Renal pelvis (tissue), 12 donors: ENCODE results near the gene CFAP20DC. TPM values are rescaled to one million over a fixed set of nuclear protein-coding genes. Genes with fewer than 3 reads are reported as not detected.
A peak's percentile ranks its signal among the peaks of the same experiment; 100 is the strongest.
"Not testable (repeated sequence)": the region's sequence is repeated elsewhere in the genome, so short reads cannot be mapped to it uniquely, and the experiment has no call there.

Experiments used
- DNase-seq: peaks from one replicate; pipeline ENCODE4 v3.0.0-alpha.2; 2013
- long read RNA-seq, 16 experiments: transcript quantifications; one replicate each; lab custom pipeline, GENCODE V29; 2026
- polyA plus RNA-seq, 3 donors: library from polyadenylated mRNA; unstranded; fragments of 120-200 nt; gene quantifications; one replicate each; pipeline ENCODE4 v1.2.1, GENCODE V29; 2013; ENCODE audit not compliant: insufficient read length in 3 of 3

CFAP20DC gene
- polyA plus RNA-seq: 1 to 10 TPM; 4.1 to 4.8 (median 4.1) TPM
- long read RNA-seq, donor 1: 0 reads
- long read RNA-seq, donor 2: 0 reads
- long read RNA-seq, donor 3: 0 reads
- long read RNA-seq, donor 4: 0 reads
- long read RNA-seq, donor 5: 0 reads
- long read RNA-seq, donor 6: 0 reads
- long read RNA-seq, donor 7: 0 reads
- long read RNA-seq, donor 8: 0 reads
- long read RNA-seq, donor 9: 0 reads
- long read RNA-seq, donor 10: 0 reads
- long read RNA-seq, donor 11: 0 reads
- long read RNA-seq, donor 12: 0 reads
- long read RNA-seq, donor 13: 0 reads
- long read RNA-seq, donor 14: 0 reads
- long read RNA-seq, donor 15: 0 reads
- long read RNA-seq, donor 16: 0 reads

DNA sequence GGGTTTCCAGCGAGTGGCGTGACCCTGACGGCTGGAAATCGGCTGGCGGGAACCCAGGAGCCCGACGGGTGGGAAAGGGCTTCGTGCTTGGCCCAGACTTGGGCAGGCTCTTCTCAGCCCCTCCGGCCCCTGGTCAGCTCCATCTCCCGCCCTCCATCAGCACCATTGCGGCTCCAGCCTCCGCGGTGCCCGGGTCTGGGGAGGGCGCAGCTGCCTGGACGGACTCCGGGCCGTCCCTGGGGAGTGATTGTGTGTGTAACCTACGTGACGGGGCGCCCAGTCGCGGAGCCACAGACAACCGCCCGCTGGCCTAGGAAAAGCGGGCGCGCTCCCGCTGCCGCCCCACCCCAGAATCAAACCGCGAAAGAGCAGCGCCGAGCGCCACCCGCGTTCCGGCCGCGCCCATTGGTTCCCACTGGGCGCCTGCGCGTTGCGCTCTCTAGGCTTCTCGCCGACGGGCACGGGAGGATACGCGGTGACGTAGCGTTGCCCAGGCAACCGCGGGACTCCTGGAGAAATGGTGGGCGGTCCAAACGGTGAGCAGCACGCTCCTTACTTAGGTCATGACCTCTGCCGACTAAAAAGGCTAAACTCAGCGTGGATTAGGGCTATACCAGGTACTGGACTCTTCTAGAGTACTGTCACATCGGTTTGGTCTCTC, at the start of gene CFAP20DC:
CFAP20DC (minus strand) TSS at position 355 of the 661 bp plus-strand sequence. CDS start 394 bp downstream, outside the sequence.
- peak; percentile 93 for DNase-seq

GRCh38 chr3:59098516-59098915, 48.7 kb upstream of the CFAP20DC start:
- not testable (repeated sequence) for DNase-seq

- DNase-seq: no peak
Measured at GRCh38 chr3:59094446-59094845, 44.6 kb upstream of the CFAP20DC start.

DNA sequence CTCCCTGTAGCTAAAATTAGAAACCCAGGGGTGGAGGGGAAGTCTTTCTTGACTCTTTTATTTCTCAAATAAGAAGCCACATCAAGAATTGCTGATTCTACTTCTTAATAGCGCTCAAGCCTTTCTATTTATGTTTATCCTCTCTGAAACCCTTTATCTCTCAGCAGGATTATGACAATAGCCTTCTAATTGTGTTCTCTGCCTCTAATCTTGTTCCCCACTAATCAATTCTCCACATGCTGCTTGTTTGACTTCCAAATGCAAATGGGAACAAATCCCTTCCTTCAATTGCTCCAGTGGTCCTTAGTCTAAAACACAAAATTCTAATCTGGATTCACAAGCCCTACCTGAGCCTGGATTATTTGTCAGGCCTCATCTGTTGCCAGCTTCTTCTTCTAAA, 43.7 kb upstream of the CFAP20DC start:
- DNase-seq: no peak

DNA sequence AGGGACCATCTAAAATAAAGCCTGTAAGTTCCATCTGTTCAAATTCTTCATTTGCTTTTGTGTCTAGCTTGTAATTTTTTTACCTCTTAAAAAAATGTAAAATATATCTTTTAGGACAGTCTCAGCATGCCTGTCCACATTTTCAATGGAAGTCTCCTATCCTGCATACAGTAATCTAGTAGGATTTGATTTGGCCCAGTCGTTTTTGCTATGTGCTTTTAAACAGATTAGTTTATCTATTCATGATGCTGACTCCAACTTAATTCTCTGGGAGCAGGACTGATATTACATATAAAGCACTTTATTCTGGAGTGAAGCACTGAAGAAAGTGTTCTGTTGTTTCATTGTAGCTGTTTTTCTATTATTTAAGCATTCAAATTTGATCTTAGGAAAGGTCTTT, 38.9 kb upstream of the CFAP20DC start:
- DNase-seq: no peak

DNA sequence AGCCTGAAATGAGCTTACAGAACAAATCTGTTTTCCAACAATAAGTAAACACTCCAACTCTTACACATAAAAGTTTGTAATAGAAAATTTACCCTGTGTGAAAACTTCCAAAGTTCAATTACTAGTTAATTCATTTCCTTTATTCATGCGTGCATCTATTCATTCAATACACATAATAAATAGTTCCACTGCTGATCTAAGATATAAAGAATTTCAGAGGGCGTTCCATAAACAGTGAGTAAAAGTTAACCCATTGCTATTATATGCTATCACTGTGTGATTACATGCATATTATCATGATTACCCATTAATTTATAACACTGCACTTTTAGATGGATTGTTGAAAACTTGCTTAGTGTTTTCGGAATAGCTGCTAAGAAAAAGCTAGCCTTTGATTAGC, 36.2 kb upstream of the CFAP20DC start:
- DNase-seq: no peak

DNA sequence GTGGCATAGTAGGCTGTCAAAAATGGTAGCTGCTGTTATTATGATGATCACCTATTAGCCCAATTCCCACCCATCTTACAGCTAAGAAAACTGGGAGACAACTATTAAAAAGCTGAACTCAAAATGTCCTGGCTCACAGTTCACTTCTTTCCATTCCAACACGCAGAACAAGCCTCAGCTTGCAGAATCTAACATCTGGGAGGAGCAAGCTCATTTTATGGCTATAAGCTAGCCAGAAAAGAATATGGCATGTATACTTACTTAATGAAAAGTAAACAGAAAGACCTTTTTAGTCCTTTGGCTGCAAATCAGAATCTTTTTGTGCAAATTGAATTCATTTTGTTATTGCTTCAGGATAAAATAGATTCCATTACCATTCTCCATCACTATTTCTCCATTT, 34.8 kb upstream of the CFAP20DC start:
- no peak for DNase-seq

DNA sequence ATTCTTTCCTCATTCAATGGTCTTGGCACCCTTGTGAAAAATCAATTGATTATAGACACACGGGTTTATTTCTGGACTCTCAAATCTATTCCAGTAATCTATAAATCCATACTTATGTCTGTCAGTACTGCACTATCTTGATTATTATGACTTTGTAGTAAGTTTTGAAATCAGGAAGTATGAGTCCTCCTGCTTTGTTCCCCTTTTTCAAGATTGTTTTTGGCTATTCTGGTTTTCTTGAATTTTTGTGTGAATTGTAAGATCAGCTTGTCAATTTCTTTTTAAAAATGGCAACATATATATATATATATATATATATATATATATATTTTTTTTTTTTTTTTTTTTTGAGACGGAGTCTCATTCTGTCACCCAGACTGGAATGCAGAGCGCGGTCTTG, 32.3 kb upstream of the CFAP20DC start:
- no peak for DNase-seq

DNA sequence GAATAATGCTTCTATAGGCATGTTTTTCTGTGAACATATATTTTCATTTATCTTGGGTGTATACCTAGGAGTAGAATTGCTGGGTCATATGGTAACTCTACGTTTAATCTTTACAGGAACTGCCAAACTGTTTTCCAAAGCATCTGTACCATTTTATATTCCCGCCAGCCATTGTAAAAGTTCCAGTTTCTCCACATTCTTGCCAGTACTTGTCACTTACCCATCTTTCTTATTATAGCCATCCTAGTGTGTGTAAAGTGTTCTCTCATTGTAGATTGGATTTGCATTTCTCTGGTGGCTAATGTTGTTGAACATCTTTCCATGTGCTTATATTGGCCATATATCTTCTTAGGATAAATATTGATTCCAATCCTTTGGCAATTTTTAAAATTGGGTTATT, 31.2 kb upstream of the CFAP20DC start:
- no peak for DNase-seq

DNA sequence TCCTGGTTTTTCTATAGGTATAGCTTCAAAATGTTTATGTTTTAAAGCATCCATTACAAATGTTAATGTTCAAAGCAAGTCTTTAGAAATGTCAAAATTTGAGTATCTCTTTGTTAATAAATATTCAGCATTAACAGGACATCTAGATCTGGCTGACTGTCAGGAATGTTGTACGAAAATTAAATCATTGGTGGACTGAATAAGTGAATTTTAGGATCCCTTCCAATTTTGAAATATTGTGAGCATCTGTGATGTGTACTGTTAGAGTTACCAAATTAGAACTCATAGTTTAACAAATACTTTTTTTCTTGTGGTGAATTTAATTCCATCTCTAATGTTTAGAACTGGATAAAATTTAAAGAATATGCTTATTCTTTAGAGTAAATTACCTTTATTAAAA, 30.1 kb upstream of the CFAP20DC start:
- no peak for DNase-seq

DNA sequence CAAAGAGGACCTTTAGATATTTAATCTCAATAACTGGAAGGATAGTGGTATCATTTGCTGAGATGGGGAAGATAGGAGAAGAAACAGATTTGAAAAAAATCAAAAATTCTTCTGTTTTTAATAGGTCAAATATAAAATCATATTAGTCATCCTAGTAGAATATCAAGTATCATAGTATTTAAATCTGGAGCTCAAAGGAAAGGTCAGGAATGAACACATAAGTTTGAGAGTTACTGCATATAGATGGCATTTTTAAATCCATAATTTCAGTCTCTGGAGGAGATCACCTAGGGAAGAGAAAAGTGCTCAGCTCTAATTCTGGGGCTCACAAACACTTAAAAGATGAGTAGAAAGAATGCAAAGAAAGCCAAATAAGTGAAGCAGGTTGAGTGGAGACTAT, 24.9 kb upstream of the CFAP20DC start:
- no peak for DNase-seq

DNA sequence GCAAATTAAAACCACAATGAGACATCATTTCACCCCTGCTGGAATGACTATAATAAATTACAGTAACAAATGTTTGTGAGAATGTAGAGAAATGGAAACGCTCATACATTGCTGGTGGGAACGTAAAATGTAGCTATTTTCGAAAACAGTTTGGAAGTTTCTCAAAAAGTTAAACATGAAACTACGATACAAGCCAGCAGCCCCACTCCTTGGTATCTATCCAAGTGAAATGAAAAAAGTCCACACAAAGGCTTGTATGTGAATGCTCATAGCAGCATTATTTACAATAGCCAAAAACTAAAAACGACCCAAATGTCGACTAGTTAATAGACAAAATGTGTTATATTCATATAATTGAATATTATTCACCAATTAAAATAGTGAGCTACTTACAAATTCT, 22.9 kb upstream of the CFAP20DC start:
- no peak for DNase-seq

- DNase-seq: no peak
Measured at GRCh38 chr3:59069838-59070237, 20.0 kb upstream of the CFAP20DC start.

GRCh38 chr3:59065240-59065639, 15.4 kb upstream of the CFAP20DC start:
- no peak for DNase-seq

DNA sequence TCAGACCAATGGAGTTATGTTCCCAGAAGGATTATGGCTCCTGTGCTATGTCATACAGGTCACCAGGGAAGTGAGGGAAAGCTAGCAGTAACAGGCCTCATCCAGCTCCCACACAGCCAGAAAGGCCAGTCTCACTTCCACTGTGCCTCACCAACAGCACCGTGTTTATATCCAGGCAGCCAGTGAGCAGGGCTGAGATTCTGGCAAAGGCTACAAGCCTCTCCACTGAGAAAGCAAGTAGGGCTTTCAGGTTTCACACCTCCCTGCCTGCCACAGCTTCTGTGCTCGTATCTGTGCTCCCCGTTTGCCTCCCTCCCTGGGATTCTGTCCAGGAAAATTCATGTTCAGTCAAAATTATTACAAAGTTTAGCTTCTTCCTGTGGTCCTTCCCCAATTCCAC, 14.9 kb upstream of the CFAP20DC start:
- no peak for DNase-seq

- no peak for DNase-seq
Measured at GRCh38 chr3:59064276-59064675, 14.5 kb upstream of the CFAP20DC start.

- no peak for DNase-seq
Measured at GRCh38 chr3:59056706-59057105, 6.9 kb upstream of the CFAP20DC start.

DNA sequence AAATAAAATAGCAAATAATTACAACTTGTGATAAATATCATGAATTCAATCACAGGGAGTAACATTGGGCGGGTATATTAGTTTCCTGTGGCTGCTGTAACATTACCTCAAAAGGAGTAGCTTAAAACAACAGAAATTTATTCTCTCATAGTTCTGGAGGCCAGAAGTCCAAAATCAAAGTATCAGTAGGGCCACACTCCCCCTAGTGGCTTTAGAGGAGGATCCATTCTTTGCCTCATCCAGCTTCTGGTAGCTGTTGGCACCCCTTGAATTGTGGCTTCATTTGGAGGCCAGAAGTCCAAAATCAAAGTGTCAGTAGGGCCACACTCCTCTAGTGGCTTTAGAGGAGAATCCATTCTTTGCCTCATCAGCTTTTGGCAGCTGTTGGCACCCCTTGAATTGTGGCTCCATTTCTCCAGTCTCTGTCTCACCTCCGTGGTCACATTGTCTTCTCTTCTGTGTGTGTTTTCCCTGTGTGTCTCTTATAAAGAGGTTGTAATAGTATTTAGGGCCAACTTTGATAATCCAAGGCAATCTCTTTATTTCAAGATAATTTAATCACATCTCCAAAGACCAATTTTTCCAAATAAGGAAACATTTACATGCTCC, 3.1 kb upstream of the CFAP20DC start:
- DNase-seq: no peak

GRCh38 chr3:59050811-59051414, 1.1 kb upstream of the CFAP20DC start:
- not testable (repeated sequence) for DNase-seq

- DNase-seq: peak; percentile 7
Measured at GRCh38 chr3:59046839-59047238, 3.0 kb downstream of the CFAP20DC start.

DNA sequence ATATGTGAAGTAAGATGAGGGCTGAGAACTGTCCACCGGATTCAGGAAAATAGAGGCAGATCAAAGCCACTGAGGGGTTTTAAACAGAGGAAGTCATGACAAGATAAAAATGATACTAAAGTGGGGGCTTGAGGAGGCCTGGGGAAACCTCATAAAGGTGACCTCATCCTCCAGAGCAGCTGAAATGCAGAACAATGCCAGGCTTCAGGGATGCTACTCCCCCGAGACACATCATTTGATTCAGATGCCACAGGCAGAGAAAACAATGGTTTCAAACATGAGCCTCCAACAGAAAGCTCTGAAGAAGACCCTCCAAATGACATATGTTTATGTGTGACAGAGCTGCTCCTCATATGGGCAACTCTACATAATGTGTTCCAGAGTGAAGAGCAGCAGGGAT, 6.4 kb downstream of the CFAP20DC start:
- no peak for DNase-seq

- no peak for DNase-seq
Measured at GRCh38 chr3:59040902-59041301, 8.9 kb downstream of the CFAP20DC start.

- DNase-seq: no peak
Measured at GRCh38 chr3:59027607-59028006, 22.2 kb downstream of the CFAP20DC start.
